Activated CD8-positive, alpha-beta T cell treated with anti-CD3 and anti-CD28 coated beads for 36 hours (primary cell): Measurements from ENCODE around the gene MCEMP1. TPM values are rescaled to one million over a fixed set of nuclear protein-coding genes. Genes with fewer than 3 reads are reported as not detected.

Experiments
- ATAC-seq: fragments of 200-7000 bp; cut with Tn5 transposase; one replicate; pipeline ENCODE4 v1.10.0; 2021; ENCODE audit warnings: mild to moderate bottlenecking, moderate library complexity
- CTCF ChIA-PET: fragments of 350-600 bp; sonication (Branson Sonifier 250); formaldehyde crosslinking; loops from one replicate; lab custom pipeline; 2021; ENCODE audit warnings: antibody characterized with exemption; lab: Charles Lee
- POLR2A ChIA-PET: fragments of 350-600 bp; sonication (Branson Sonifier 250); formaldehyde crosslinking; loops from one replicate; lab custom pipeline; 2021; ENCODE audit warnings: antibody characterized with exemption; lab: Charles Lee
- DNase-seq: peaks from one replicate; pipeline ENCODE4 v3.0.0-alpha.2; 2020
- H3K27ac Mint-ChIP-seq: one replicate; pipeline ENCODE4 v1.8.0; 2021; ENCODE audit warnings: mild to moderate bottlenecking, mixed read lengths
- H3K27me3 Mint-ChIP-seq: one replicate; pipeline ENCODE4 v1.8.0; 2021; ENCODE audit warnings: mixed read lengths
- H3K36me3 Mint-ChIP-seq: one replicate; pipeline ENCODE4 v1.8.0; 2021; ENCODE audit warnings: low read depth, mixed read lengths
- H3K4me1 Mint-ChIP-seq: one replicate; pipeline ENCODE4 v1.8.0; 2021; ENCODE audit warnings: low read depth, mixed read lengths
- H3K4me3 Mint-ChIP-seq: one replicate; pipeline ENCODE4 v1.8.0; 2021; ENCODE audit warnings: mild to moderate bottlenecking, moderate library complexity, mixed read lengths
- H3K9me3 Mint-ChIP-seq: one replicate; pipeline ENCODE4 v1.8.0; 2021; ENCODE audit warnings: mixed read lengths
- intact Hi-C: fragments of 100-400 bp; cut with micrococcal nuclease; formaldehyde crosslinking; loops from one replicate; pipeline ENCODE4 v1.10.0; 2022
- total RNA-seq, 2 experiments: library from RNA; stranded (reverse); gene quantifications; one replicate each; pipeline ENCODE4 v1.2.3, GENCODE V29; 2021
- TF ChIP-seq, protein P1 (sequence below): fragments of 200-600 bp; IDR thresholded peaks from one replicate; pipeline ENCODE4 v1.8.0; 2022; ENCODE audit warnings: antibody characterized with exemption, mild to moderate bottlenecking

MCEMP1 gene
- total RNA-seq, 2 experiments from 2014 or later = not detected

GRCh38 chr19:7699003-7699402, 22.1 kb downstream of the MCEMP1 start:
- ATAC-seq = no peak
- Mint-ChIP-seq H3K27ac (peak overlapping the region; percentile 62), H3K9me3 (no peaks in the 10 kb centered on the region), H3K4me1 (peaks cover 23% of the 10 kb centered on the region), H3K36me3 (no peaks in the 10 kb centered on the region), H3K4me3 (peak overlapping the region; percentile 61), H3K27me3 (peaks cover 8% of the 10 kb centered on the region)
- TF ChIP-seq, protein P1, sequence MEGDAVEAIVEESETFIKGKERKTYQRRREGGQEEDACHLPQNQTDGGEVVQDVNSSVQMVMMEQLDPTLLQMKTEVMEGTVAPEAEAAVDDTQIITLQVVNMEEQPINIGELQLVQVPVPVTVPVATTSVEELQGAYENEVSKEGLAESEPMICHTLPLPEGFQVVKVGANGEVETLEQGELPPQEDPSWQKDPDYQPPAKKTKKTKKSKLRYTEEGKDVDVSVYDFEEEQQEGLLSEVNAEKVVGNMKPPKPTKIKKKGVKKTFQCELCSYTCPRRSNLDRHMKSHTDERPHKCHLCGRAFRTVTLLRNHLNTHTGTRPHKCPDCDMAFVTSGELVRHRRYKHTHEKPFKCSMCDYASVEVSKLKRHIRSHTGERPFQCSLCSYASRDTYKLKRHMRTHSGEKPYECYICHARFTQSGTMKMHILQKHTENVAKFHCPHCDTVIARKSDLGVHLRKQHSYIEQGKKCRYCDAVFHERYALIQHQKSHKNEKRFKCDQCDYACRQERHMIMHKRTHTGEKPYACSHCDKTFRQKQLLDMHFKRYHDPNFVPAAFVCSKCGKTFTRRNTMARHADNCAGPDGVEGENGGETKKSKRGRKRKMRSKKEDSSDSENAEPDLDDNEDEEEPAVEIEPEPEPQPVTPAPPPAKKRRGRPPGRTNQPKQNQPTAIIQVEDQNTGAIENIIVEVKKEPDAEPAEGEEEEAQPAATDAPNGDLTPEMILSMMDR = no peak
- intact Hi-C loops = no loop called here
- no peak for DNase-seq
- POLR2A ChIA-PET = interaction anchor here (0.9 to 1.6 kb wide), 6 partner anchors 8 to 102 kb away, joined by 3 to 4 read pairs (median 3); partner anchors contain the start of gene TRAPPC5
- CTCF ChIA-PET = interaction anchor here (0.8 to 5.0 kb wide), 4 partner anchors 18 to 231 kb away, joined by 3 to 28 read pairs (median 6); partner anchors contain the start of gene TRAPPC5

DNA sequence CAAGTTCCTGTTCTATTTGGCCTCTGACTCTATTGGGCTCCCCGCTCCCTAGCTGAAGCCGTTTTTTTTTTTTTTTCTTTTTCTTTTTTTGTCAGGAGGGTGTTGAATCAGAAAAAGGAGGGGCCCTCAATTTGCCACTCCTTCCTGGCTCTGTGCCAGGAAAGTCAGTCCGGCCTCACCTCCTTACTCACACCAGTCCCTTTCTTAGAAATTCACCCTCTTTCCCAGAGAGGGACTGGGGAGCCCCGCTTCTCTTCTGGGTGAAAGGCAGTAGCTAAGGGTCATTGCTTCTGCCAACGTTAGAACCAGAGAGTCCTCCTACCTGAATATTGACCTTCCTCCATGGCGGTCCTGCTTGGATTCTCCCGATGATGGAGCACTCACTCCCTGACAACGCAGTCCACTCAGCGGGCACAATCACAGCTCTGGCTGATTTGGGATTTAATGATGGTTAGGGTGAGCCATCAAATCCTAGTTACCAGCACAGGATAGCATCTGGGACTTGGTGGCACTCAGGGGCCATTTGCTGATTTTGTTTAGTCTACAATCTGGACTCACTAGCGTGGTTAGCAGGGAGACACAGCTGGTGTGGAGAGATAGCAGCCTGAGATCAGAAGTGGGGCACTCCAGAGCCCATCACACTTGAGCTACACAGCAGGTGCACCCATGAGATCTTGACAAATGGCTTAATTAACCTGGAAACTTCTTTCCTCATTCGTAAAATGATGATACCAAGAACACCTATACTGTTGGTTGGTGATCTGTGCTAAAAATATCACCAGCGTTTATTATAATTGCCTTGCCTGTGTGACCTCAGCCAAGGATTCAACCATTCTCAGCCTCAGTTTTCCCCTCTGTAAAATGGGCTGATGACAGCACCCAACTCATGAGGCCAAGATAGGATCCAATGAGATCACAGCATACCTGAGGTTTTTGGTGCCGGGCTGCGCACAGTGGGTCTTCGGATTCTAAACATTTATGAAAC, 22.8 kb downstream of the MCEMP1 start:
- H3K9me3 Mint-ChIP-seq = no peaks in the 10 kb centered on the region
- peaks cover 28% of the 10 kb centered on the region for H3K4me1 Mint-ChIP-seq
- TF ChIP-seq, protein P1 = no peak
- POLR2A ChIA-PET = interaction anchor here (0.9 to 1.6 kb wide), 6 partner anchors 9 to 101 kb away, joined by 3 to 4 read pairs (median 3); partner anchors contain the start of gene TRAPPC5
- peak; percentile 74 for ATAC-seq
- intact Hi-C loops = loop anchor here (10.0 kb wide), 1 partner anchor 75 kb away; no protein-coding TSS in a partner anchor
- peak; percentile 83 for DNase-seq
- peak overlapping the region; percentile 61 for H3K4me3 Mint-ChIP-seq
- H3K27me3 Mint-ChIP-seq = peaks cover 8% of the 10 kb centered on the region
- peak overlapping the region; percentile 83 for H3K27ac Mint-ChIP-seq
- H3K36me3 Mint-ChIP-seq = no peaks in the 10 kb centered on the region
- CTCF ChIA-PET = interaction anchor here (0.8 to 5.0 kb wide), 3 partner anchors 19 to 232 kb away, joined by 3 to 28 read pairs (median 4); partner anchors contain the start of gene TRAPPC5

DNA sequence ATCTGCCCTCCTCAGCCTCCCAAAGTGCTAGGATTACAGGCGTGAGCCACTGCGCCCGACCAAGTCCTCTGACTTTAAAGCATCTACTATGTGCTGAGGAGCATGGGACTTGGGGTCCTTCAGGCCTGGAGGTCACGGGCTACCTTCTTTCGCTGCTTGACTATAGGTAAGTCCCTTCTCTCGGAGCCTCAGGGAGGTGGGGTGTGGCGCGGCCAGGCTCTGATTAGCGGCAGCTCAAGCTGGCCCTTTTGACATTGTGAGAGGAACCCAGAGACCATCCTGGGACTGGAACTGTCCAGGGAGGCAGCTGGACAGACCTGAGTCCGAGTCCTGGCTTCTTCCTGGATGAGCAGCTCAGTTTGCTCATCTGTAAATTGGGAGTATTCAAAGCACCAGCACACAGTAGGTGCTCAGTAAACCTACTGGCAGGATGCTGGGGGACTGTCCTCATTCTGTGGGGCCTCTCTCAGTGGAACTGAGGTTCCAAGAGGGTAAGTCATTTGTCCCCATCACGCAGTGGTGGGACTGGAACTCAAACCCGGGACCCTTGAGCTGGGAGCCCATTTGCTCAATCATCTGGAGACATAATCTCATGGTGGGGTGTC, 24.3 kb downstream of the MCEMP1 start:
- peaks cover 8% of the 10 kb centered on the region for H3K27me3 Mint-ChIP-seq
- DNase-seq (no peak), ATAC-seq (no peak)
- H3K4me3 Mint-ChIP-seq = no peak overlapping the region
- intact Hi-C loops = loop anchor here (10.0 kb wide), 1 partner anchor 74 kb away; no protein-coding TSS in a partner anchor
- H3K36me3 Mint-ChIP-seq = no peaks in the 10 kb centered on the region
- H3K27ac Mint-ChIP-seq = no peak overlapping the region
- ChIA-PET CTCF (interaction anchor here (0.6 kb wide), 1 partner anchor 133 kb away, joined by 3 read pairs; no protein-coding TSS in a partner anchor), POLR2A (interaction anchor here (0.8 kb wide), 1 partner anchor 108 kb away, joined by 3 read pairs; no protein-coding TSS in a partner anchor)
- H3K9me3 Mint-ChIP-seq = no peaks in the 10 kb centered on the region
- peaks cover 40% of the 10 kb centered on the region for H3K4me1 Mint-ChIP-seq
- TF ChIP-seq, protein P1 = no peak

GRCh38 chr19:7701654-7702457, 25.0 kb downstream of the MCEMP1 start, which contains the start of gene FCER2:
Gene FCER2 (minus strand): TSS chr19:7702131. CDS start chr19:7699760, 2,371 bp downstream.
- Mint-ChIP-seq H3K36me3 (peaks cover 1% of the 10 kb centered on the region), H3K9me3 (no peaks in the 10 kb centered on the region), H3K4me1 (peaks cover 47% of the 10 kb centered on the region), H3K4me3 (no peak within 1 kb of the TSS), H3K27me3 (peaks cover 6% of the 10 kb centered on the region), H3K27ac (no peak within 1 kb of the TSS)
- TF ChIP-seq, protein P1 = no peak
- DNase-seq (no peak), ATAC-seq (no peak)
- ChIA-PET CTCF (interaction anchor here (0.6 to 1.5 kb wide), 2 partner anchors 21 to 134 kb away, joined by 3 to 6 read pairs; partner anchors contain the start of gene TRAPPC5), POLR2A (interaction anchor here (0.8 kb wide), 1 partner anchor 108 kb away, joined by 3 read pairs; no protein-coding TSS in a partner anchor)
- intact Hi-C loops = loop anchor here (10.0 kb wide), 1 partner anchor 73 kb away; no protein-coding TSS in a partner anchor
